ENCODE results near the gene CALN1. TPM values are rescaled to one million over a fixed set of nuclear protein-coding genes. Genes with fewer than 3 reads are reported as not detected.
"Not testable (repeated sequence)": the region's sequence is repeated elsewhere in the genome, so short reads cannot be mapped to it uniquely, and the experiment has no call there.

The CALN1 gene
- polyA plus RNA-seq, 1 donor from 2014 or later: 7.8 TPM

GRCh38 chr7:72213081-72213480 is 199.1 kb downstream of the CALN1 start:
- Histone ChIP-seq H3K79me2 (replicated peaks; ENCODE audit: insufficient read depth, low read length) (no peaks in the 10 kb centered on the region), H3K4me3 (ENCODE audit: low read length) (no peak overlapping the region), H3K9me3 (ENCODE audit: low read length) (no peaks in the 10 kb centered on the region), H2AFZ (ENCODE audit: low read depth, low read length) (no peak overlapping the region), H3K27me3 (ENCODE audit: insufficient read depth, low read depth, low read length) (no peaks in the 10 kb centered on the region), H4K20me1 (ENCODE audit: insufficient read depth) (no peaks in the 10 kb centered on the region), H3K9ac (ENCODE audit: low read length) (no peak overlapping the region), H3K4me2 (ENCODE audit: low read length) (no peak overlapping the region), H3F3A (ENCODE audit: insufficient read depth, low read length, poor library complexity, severe bottlenecking) (no peaks in the 10 kb centered on the region), H3K27ac (ENCODE audit: low read length) (no peak overlapping the region), H3K36me3 (ENCODE audit: insufficient read depth, low read length) (no peaks in the 10 kb centered on the region), H3K9me2 (ENCODE audit: insufficient read depth, low read length) (no peaks in the 10 kb centered on the region)
- no peak for TF ChIP-seq RAD21 (conservative IDR thresholded peaks at IDR 0.05)
- no peak for TF ChIP-seq MXI1 (conservative IDR thresholded peaks at IDR 0.05; ENCODE audit: poor library complexity, severe bottlenecking)
- no peak for TF ChIP-seq REST (IDR thresholded peaks at IDR 0.05; ENCODE audit: borderline replicate concordance)

GRCh38 chr7:72211175-72211574 is 201.0 kb downstream of the CALN1 start:
- H4K20me1 ChIP-seq (ENCODE audit: insufficient read depth): no peaks in the 10 kb centered on the region
- TF ChIP-seq SMC3 (conservative IDR thresholded peaks at IDR 0.05; ENCODE audit: poor library complexity) (no peak), CTCF (IDR thresholded peaks at IDR 0.05; ENCODE audit: poor library complexity, severe bottlenecking) (no peak), EZH2 (IDR thresholded peaks at IDR 0.05; ENCODE audit: borderline replicate concordance, insufficient read depth, low read length, poor library complexity, severe bottlenecking) (no peak), RAD21 (conservative IDR thresholded peaks at IDR 0.05) (no peak), REST (IDR thresholded peaks at IDR 0.05; ENCODE audit: borderline replicate concordance) (no peak), POLR2AphosphoS5 (IDR thresholded peaks at IDR 0.05) (no peak), TAF1 (IDR thresholded peaks at IDR 0.05; ENCODE audit: low read depth) (no peak), EP300 (conservative IDR thresholded peaks at IDR 0.05; ENCODE audit: poor library complexity, severe bottlenecking) (no peak), MXI1 (conservative IDR thresholded peaks at IDR 0.05; ENCODE audit: poor library complexity, severe bottlenecking) (no peak)
- H3F3A ChIP-seq (ENCODE audit: insufficient read depth, low read length, poor library complexity, severe bottlenecking): no peaks in the 10 kb centered on the region
- H3K27me3 ChIP-seq (ENCODE audit: insufficient read depth, low read depth, low read length): no peaks in the 10 kb centered on the region
- H3K9me2 ChIP-seq (ENCODE audit: insufficient read depth, low read length): no peaks in the 10 kb centered on the region
- no peak overlapping the region for H3K27ac ChIP-seq (ENCODE audit: low read length)
- H3K9ac ChIP-seq (ENCODE audit: low read length): no peak overlapping the region
- no peak overlapping the region for H3K4me2 ChIP-seq (ENCODE audit: low read length)
- H3K79me2 ChIP-seq (replicated peaks; ENCODE audit: insufficient read depth, low read length): no peaks in the 10 kb centered on the region
- no peak overlapping the region for H3K4me3 ChIP-seq (ENCODE audit: low read length)
- no peaks in the 10 kb centered on the region for H3K36me3 ChIP-seq (ENCODE audit: insufficient read depth, low read length)
- no peaks in the 10 kb centered on the region for H3K9me3 ChIP-seq (ENCODE audit: low read length)
- H2AFZ ChIP-seq (ENCODE audit: low read depth, low read length): no peak overlapping the region

- not testable (repeated sequence) for H3K36me3 ChIP-seq (ENCODE audit: insufficient read depth, low read length); H3K9ac ChIP-seq (ENCODE audit: low read length); H3K79me2 ChIP-seq (replicated peaks; ENCODE audit: insufficient read depth, low read length); H3K4me3 ChIP-seq (ENCODE audit: low read length); H3K27ac ChIP-seq (ENCODE audit: low read length); H3K9me2 ChIP-seq (ENCODE audit: insufficient read depth, low read length); H4K20me1 ChIP-seq (ENCODE audit: insufficient read depth); H2AFZ ChIP-seq (ENCODE audit: low read depth, low read length); H3K9me3 ChIP-seq (ENCODE audit: low read length); H3F3A ChIP-seq (ENCODE audit: insufficient read depth, low read length, poor library complexity, severe bottlenecking); H3K27me3 ChIP-seq (ENCODE audit: insufficient read depth, low read depth, low read length); H3K4me2 ChIP-seq (ENCODE audit: low read length)
These were observed 203.1 kb downstream of the CALN1 start for GRCh38 chr7:72209006-72209405.

All from neural cell (in vitro differentiated cells).